ENCODE results near the gene DCUN1D4. TPM values are rescaled to one million over a fixed set of nuclear protein-coding genes. Genes with fewer than 3 reads are reported as not detected.

Gene DCUN1D4
- total RNA-seq, 1 experiment from 2014 or later = 50.2 TPM

- Histone ChIP-seq H3K27me3 (ENCODE audit: insufficient read depth, low read length) (no peaks in the 10 kb centered on the region), H2AFZ (ENCODE audit: low read depth, low read length, poor library complexity, severe bottlenecking) (no peak overlapping the region), H3K9me2 (ENCODE audit: insufficient read depth) (no peaks in the 10 kb centered on the region), H3K9me3 (ENCODE audit: control insufficient read depth in 1 of 2, insufficient read depth in 1 of 2, low read depth in 1 of 2, low read length in 2 of 2) (no peaks in the 10 kb centered on the region), H3K36me3 (ENCODE audit: control insufficient read depth in 1 of 2, insufficient read depth in 2 of 2, low read length in 2 of 2) (no peaks in the 10 kb centered on the region), H3K4me3 (replicated peaks in 1 of 2; ENCODE audit: low read depth in 1 of 2, low read length in 2 of 2) (no peak overlapping the region), H4K20me1 (ENCODE audit: insufficient read depth) (no peaks in the 10 kb centered on the region), H3K4me1 (ENCODE audit: control insufficient read depth in 1 of 2, insufficient read depth in 2 of 2, low read length in 2 of 2) (no peaks in the 10 kb centered on the region), H3K79me2 (ENCODE audit: insufficient read depth, low read length) (no peaks in the 10 kb centered on the region), H3K4me2 (ENCODE audit: low read length) (no peak overlapping the region), H3K27ac (ENCODE audit: low read depth, low read length) (no peak overlapping the region), H3K9ac (ENCODE audit: low read length) (no peak overlapping the region)
- ChIA-PET CTCF (no interaction called here), POLR2A (no interaction called here), RAD21 (ENCODE audit: low non-redundant PET in 1 of 2, low total read pairs in 2 of 2, uncharacterized antibody in 2 of 2, unreplicated experiment in 2 of 2) (no interaction called here)
- no TSS peak for BruUV-seq (replicated peaks)
- intact Hi-C loops (cut with micrococcal nuclease) = no loop called here
- ATAC-seq (no peak), DNase-seq (ENCODE audit: low read depth, low spot score) (no peak)
- no peak for TF ChIP-seq EZH2phosphoT487 (IDR thresholded peaks at IDR 0.05; ENCODE audit: borderline replicate concordance)
Observed at GRCh38 chr4:51960486-51960885, 117.5 kb downstream of the DCUN1D4 start.

GRCh38 chr4:51963841-51964517, 121.0 kb downstream of the DCUN1D4 start:
- Histone ChIP-seq H3K4me1 (ENCODE audit: control insufficient read depth in 1 of 2, insufficient read depth in 2 of 2, low read length in 2 of 2) (no peaks in the 10 kb centered on the region), H3K4me2 (ENCODE audit: low read length) (no peak overlapping the region), H3K36me3 (ENCODE audit: control insufficient read depth in 1 of 2, insufficient read depth in 2 of 2, low read length in 2 of 2) (no peaks in the 10 kb centered on the region), H3K79me2 (ENCODE audit: insufficient read depth, low read length) (no peaks in the 10 kb centered on the region), H3K9me3 (ENCODE audit: control insufficient read depth in 1 of 2, insufficient read depth in 1 of 2, low read depth in 1 of 2, low read length in 2 of 2) (no peaks in the 10 kb centered on the region), H3K9ac (ENCODE audit: low read length) (no peak overlapping the region), H4K20me1 (ENCODE audit: insufficient read depth) (no peaks in the 10 kb centered on the region), H2AFZ (ENCODE audit: low read depth, low read length, poor library complexity, severe bottlenecking) (no peak overlapping the region), H3K4me3 (replicated peaks in 1 of 2; ENCODE audit: low read depth in 1 of 2, low read length in 2 of 2) (no peak overlapping the region), H3K27me3 (ENCODE audit: insufficient read depth, low read length) (no peaks in the 10 kb centered on the region), H3K27ac (ENCODE audit: low read depth, low read length) (no peak overlapping the region), H3K9me2 (ENCODE audit: insufficient read depth) (no peaks in the 10 kb centered on the region)
- intact Hi-C loops (cut with micrococcal nuclease) = no loop called here
- TF ChIP-seq REST (IDR thresholded peaks at IDR 0.05; ENCODE audit: low read depth) (no peak), POLR2AphosphoS5 (IDR thresholded peaks at IDR 0.05; ENCODE audit: low read depth, low read length) (no peak), ATF3 (IDR thresholded peaks at IDR 0.05) (no peak), ELF1 (IDR thresholded peaks at IDR 0.05; ENCODE audit: borderline replicate concordance, low read depth) (no peak), SP1 (IDR thresholded peaks at IDR 0.05; ENCODE audit: low read depth) (no peak), EZH2 (IDR thresholded peaks at IDR 0.05) (no peak), RAD21 (IDR thresholded peaks at IDR 0.05; ENCODE audit: low read depth) (no peak)
- ATAC-seq = no peak
- ChIA-PET POLR2A (no interaction called here), RAD21 (ENCODE audit: low non-redundant PET in 1 of 2, low total read pairs in 2 of 2, uncharacterized antibody in 2 of 2, unreplicated experiment in 2 of 2) (no interaction called here), CTCF (no interaction called here)
- no peak for DNase-seq (ENCODE audit: low read depth, low spot score)
- no TSS peak for BruUV-seq (replicated peaks)
